ENCODE results near the gene RHBDF1. TPM values are rescaled to one million over a fixed set of nuclear protein-coding genes. Genes with fewer than 3 reads are reported as not detected.

Gene RHBDF1
- total and polyA plus RNA-seq, 10 of the 15 experiments (the other 5 are each of a cell fraction or from before 2014, with no cell fraction given), result 0.04 to 0.85 (median 0.36) TPM; not detected in 3

- no peak overlapping the region for H3K4me2 ChIP-seq (ENCODE audit: control insufficient read depth, insufficient read depth)
- TF ChIP-seq ZNF207 (IDR thresholded peaks at IDR 0.05; ENCODE audit: borderline replicate concordance) (no peak), MTA3 (IDR thresholded peaks at IDR 0.05; ENCODE audit: borderline replicate concordance, low read length) (no peak), YY1 (IDR thresholded peaks at IDR 0.05; ENCODE audit: low read depth, low read length) (no peak), ZNF622 (IDR thresholded peaks at IDR 0.05) (no peak), KDM1A (IDR thresholded peaks at IDR 0.05; ENCODE audit: borderline replicate concordance) (no peak), RELA (IDR thresholded peaks at IDR 0.05; ENCODE audit: borderline replicate concordance, partially characterized antibody) (no peak), ZSCAN29 (IDR thresholded peaks at IDR 0.05) (no peak), RCOR1 (conservative IDR thresholded peaks at IDR 0.05; ENCODE audit: low read depth, low read length) (no peak), ESRRA (IDR thresholded peaks at IDR 0.05; ENCODE audit: low read length) (no peak), DPF2 (IDR thresholded peaks at IDR 0.05) (no peak), MEF2A (IDR thresholded peaks at IDR 0.05; ENCODE audit: insufficient read depth, low read depth, low read length) (no peak)
- ChIA-PET SMC1A (ENCODE audit: uncharacterized antibody, unreplicated experiment) (no interaction called here), POLR2A (no interaction called here), CTCF (interaction anchor here (3.3 kb wide), 1 partner anchor 17 kb away, joined by 14 read pairs; the partner anchor contains the start of genes POLR3K and SNRNP25), RAD21 (ENCODE audit: unreplicated experiment) (no interaction called here)
- DNase-seq (ENCODE audit: low read depth, low spot score), result no peak
- no peak overlapping the region for H2AFZ ChIP-seq (ENCODE audit: control insufficient read depth, low read depth, low read length)
- no peak overlapping the region for H3K4me3 ChIP-seq
- peaks cover 34% of the 10 kb centered on the region for H3K4me1 ChIP-seq (ENCODE audit: control insufficient read depth, insufficient read depth, low read length)
- in situ Hi-C loops (cut with MboI), result no loop called here
- H3K79me2 ChIP-seq (ENCODE audit: control insufficient read depth, insufficient read depth, low read length), result no peaks in the 10 kb centered on the region
- no peaks in the 10 kb centered on the region for H3K27me3 ChIP-seq (replicated peaks in 1 of 2; ENCODE audit: control insufficient read depth in 2 of 2, insufficient read depth in 2 of 2, low read length in 1 of 2)
- no TSS peak for BruUV-seq (replicated peaks)
- no peak overlapping the region for H3K9ac ChIP-seq (ENCODE audit: control insufficient read depth, insufficient read depth, low read length)
- intact Hi-C loops (cut with micrococcal nuclease; ENCODE audit: unreplicated experiment), result no loop called here
- H3K36me3 ChIP-seq (ENCODE audit: control insufficient read depth in 2 of 2, insufficient read depth in 2 of 2, low read length in 1 of 2), result peaks cover 0 to 8% of the 10 kb centered on the region in 2 experiments; a peak in 2 of 4 replicates
- H4K20me1 ChIP-seq (ENCODE audit: control insufficient read depth, insufficient read depth), result no peaks in the 10 kb centered on the region
- no peak for ATAC-seq
- no peaks in the 10 kb centered on the region for H3K9me3 ChIP-seq (replicated peaks; ENCODE audit: control insufficient read depth, insufficient read depth, low read length)
- no peak overlapping the region for H3K27ac ChIP-seq (ENCODE audit: control insufficient read depth, insufficient read depth)
- 73% methylated on average over 15 of the region's 15 CpGs for WGBS (ENCODE audit: insufficient coverage, insufficient replicate concordance, low lambda C conversion rate, missing lambda C conversion rate)
- FAIRE-seq, result no peak
Measured at GRCh38 chr16:36336-36984, 36.0 kb downstream of the RHBDF1 start.
